GM12878 (cell line): ENCODE results near the gene SYCE3.

ENCODE experiments used
- BCL3 ChIP-seq: IDR thresholded peaks from 2 replicates; pipeline ENCODE4 v1.6.1; 2011; ENCODE audit warnings: borderline replicate concordance, low read depth, mild to moderate bottlenecking, moderate library complexity, low read length; ENCODE audit not compliant: insufficient read depth, poor library complexity, severe bottlenecking
- CHD2 ChIP-seq: IDR thresholded peaks from 2 replicates; pipeline ENCODE4 v1.6.1; 2011; ENCODE audit warnings: low read depth, low read length, improper control_type of control experiment, borderline replicate concordance
- CTCF ChIP-seq, 3 experiments: IDR thresholded peaks in 2 of 3; conservative IDR thresholded peaks in 1 of 3; 2 replicates each; pipeline ENCODE4 v1.5.1; 2011; ENCODE audit warnings: low read depth in 3 of 3, low read length in 3 of 3, mild to moderate bottlenecking in 3 of 3, control low read depth in 2 of 3, moderate library complexity in 2 of 3, inconsistent platforms in 1 of 3, mixed read lengths in 1 of 3; ENCODE audit not compliant: control insufficient read depth in 2 of 3, insufficient read depth in 1 of 3; ENCODE audit errors: extremely low read depth in 1 of 3
- EZH2 ChIP-seq: IDR thresholded peaks from 2 replicates; pipeline ENCODE4 v1.6.1; 2012; ENCODE audit warnings: low read depth, mild to moderate bottlenecking, control low read depth, inconsistent platforms, low read length, borderline replicate concordance; ENCODE audit not compliant: control insufficient read depth
- HDAC2 ChIP-seq: fragments of 200-600 bp; sonication (generic); IDR thresholded peaks from 2 replicates; pipeline ENCODE4 v1.6.1; 2017
- HSF1 ChIP-seq: fragments of 150-350 bp; IDR thresholded peaks from 2 replicates; pipeline ENCODE4 v1.6.1; 2014; ENCODE audit warnings: mild to moderate bottlenecking, low read depth, low read length
- JUNB ChIP-seq: IDR thresholded peaks from 2 replicates; pipeline ENCODE4 v1.6.1; 2016; ENCODE audit warnings: antibody characterized with exemption, mild to moderate bottlenecking
- RAD21 ChIP-seq: IDR thresholded peaks from 2 replicates; pipeline ENCODE4 v1.6.1; 2011; ENCODE audit warnings: mild to moderate bottlenecking, low read depth, low read length, moderate library complexity; ENCODE audit not compliant: insufficient read depth
- RELA ChIP-seq: fragments of 450-650 bp; IDR thresholded peaks from 2 replicates; pipeline ENCODE4 v1.8.0; 2014; ENCODE audit warnings: borderline replicate concordance; ENCODE audit not compliant: partially characterized antibody
- STAT3 ChIP-seq: IDR thresholded peaks from 2 replicates; pipeline ENCODE4 v1.6.1; 2011; ENCODE audit warnings: low read depth, low read length, improper control_type of control experiment
- SUPT20H ChIP-seq: IDR thresholded peaks from 2 replicates; pipeline ENCODE4 v1.6.1; 2011; ENCODE audit warnings: low read depth, mild to moderate bottlenecking, low read length, moderate library complexity, borderline replicate concordance; ENCODE audit not compliant: control insufficient read depth
- ZSCAN29 ChIP-seq: fragments of 450-650 bp; IDR thresholded peaks from 2 replicates; pipeline ENCODE4 v1.6.1; 2017; ENCODE audit warnings: mild to moderate bottlenecking, moderate library complexity
- TF ChIP-seq, protein P1 (sequence below): IDR thresholded peaks from 2 replicates; pipeline ENCODE4 v1.6.1; 2011; ENCODE audit warnings: mild to moderate bottlenecking, low read depth, low read length, moderate library complexity; ENCODE audit not compliant: insufficient replicate concordance

DNA sequence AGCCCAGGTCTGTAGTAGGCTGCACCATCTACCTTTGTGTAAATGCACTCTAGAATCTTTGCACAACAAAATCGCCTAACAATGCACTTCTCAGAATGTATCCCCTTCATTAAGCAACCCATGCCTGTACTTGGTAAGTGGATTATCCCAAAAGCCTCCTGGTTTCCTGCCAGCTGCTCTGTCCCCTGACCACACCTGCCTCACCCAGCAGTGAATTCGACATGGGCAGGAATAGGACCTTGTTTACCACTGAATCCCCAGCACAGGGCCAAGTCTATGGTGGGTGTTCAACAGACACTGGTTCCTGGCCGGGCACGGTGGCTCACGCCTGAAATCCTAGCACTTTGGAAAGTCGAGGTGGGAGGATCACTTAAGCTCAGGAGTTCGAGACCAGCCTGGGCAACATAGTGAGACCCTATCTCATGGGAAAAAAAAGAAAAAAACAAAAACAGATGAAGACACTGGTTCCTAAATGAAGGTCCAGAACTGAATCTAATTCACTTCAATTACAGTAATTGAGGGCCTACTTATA is 5.1 kb upstream of the SYCE3 start:
- TF ChIP-seq RAD21 (no peak), SUPT20H (no peak), CTCF (IDR thresholded peaks at IDR 0.05 in 2 of 3, conservative IDR thresholded peaks at IDR 0.05 in 1 of 3; ENCODE audit: control insufficient read depth in 2 of 3, extremely low read depth in 1 of 3, insufficient read depth in 1 of 3, low read depth in 3 of 3, low read length in 3 of 3) (no peak), ZSCAN29 (no peak), JUNB (no peak), EZH2 (no peak), HDAC2 (no peak), BCL3 (no peak), STAT3 (no peak), HSF1 (no peak), CHD2 (no peak), RELA (no peak)
- TF ChIP-seq, protein P1, sequence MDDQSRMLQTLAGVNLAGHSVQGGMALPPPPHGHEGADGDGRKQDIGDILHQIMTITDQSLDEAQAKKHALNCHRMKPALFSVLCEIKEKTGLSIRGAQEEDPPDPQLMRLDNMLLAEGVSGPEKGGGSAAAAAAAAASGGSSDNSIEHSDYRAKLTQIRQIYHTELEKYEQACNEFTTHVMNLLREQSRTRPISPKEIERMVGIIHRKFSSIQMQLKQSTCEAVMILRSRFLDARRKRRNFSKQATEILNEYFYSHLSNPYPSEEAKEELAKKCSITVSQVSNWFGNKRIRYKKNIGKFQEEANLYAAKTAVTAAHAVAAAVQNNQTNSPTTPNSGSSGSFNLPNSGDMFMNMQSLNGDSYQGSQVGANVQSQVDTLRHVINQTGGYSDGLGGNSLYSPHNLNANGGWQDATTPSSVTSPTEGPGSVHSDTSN, result no peak
